PFSK-1 (cell line): Measurements from ENCODE around the gene NEURL1B.

Experiments
- FOXP2 ChIP-seq: optimal IDR thresholded peaks from 2 replicates; pipeline ENCODE3; 2011; ENCODE audit warnings: borderline replicate concordance, control low read depth, inconsistent platforms; ENCODE audit not compliant: insufficient read depth; ENCODE audit errors: extremely low read length, extremely low read depth
- POLR2AphosphoS5 ChIP-seq: IDR thresholded peaks from 2 replicates; pipeline ENCODE4 v1.6.1; 2012; ENCODE audit warnings: low read depth, mild to moderate bottlenecking, control low read depth, low read length, moderate library complexity
- REST ChIP-seq, 2 experiments: IDR thresholded peaks; 2 replicates each; pipeline versions ENCODE4 v1.6.1 to v1.8.0; 2011 to 2012; ENCODE audit warnings: low read depth in 2 of 2, low read length in 2 of 2, control low read depth in 1 of 2, inconsistent platforms in 1 of 2, mild to moderate bottlenecking in 1 of 2, moderate library complexity in 1 of 2; ENCODE audit not compliant: insufficient read depth in 1 of 2
- SIN3A ChIP-seq: IDR thresholded peaks from 2 replicates; pipeline ENCODE4 v1.6.1; 2012; ENCODE audit warnings: mild to moderate bottlenecking, low read length, moderate library complexity, borderline replicate concordance; ENCODE audit not compliant: insufficient read depth
- TAF1 ChIP-seq: IDR thresholded peaks from 2 replicates; pipeline ENCODE4 v1.6.1; 2012; ENCODE audit warnings: low read length, control low read depth, borderline replicate concordance; ENCODE audit not compliant: insufficient read depth

The NEURL1B gene

GRCh38 chr5:172672681-172673080 lies 31.6 kb downstream of the NEURL1B start:
- TF ChIP-seq TAF1 (no peak), POLR2AphosphoS5 (no peak), SIN3A (no peak), REST (IDR thresholded peaks at IDR 0.05; ENCODE audit: insufficient read depth in 1 of 2, low read depth in 2 of 2, low read length in 2 of 2) (no peak), FOXP2 (no peak)

GRCh38 chr5:172674155-172674554 lies 33.1 kb downstream of the NEURL1B start:
- TF ChIP-seq POLR2AphosphoS5, result no peak
- TF ChIP-seq REST (IDR thresholded peaks at IDR 0.05; ENCODE audit: insufficient read depth in 1 of 2, low read depth in 2 of 2, low read length in 2 of 2), result no peak
- no peak for TF ChIP-seq FOXP2
- TF ChIP-seq SIN3A, result no peak
- TF ChIP-seq TAF1, result no peak

GRCh38 chr5:172676914-172677475 lies 35.9 kb downstream of the NEURL1B start:
- TF ChIP-seq FOXP2 (no peak), POLR2AphosphoS5 (no peak)

GRCh38 chr5:172678902-172679301 lies 37.8 kb downstream of the NEURL1B start:
- no peak for TF ChIP-seq TAF1
- no peak for TF ChIP-seq POLR2AphosphoS5
- no peak for TF ChIP-seq FOXP2
- no peak for TF ChIP-seq SIN3A
- no peak for TF ChIP-seq REST (IDR thresholded peaks at IDR 0.05; ENCODE audit: insufficient read depth in 1 of 2, low read depth in 2 of 2, low read length in 2 of 2)

- no peak for TF ChIP-seq REST (IDR thresholded peaks at IDR 0.05; ENCODE audit: insufficient read depth in 1 of 2, low read depth in 2 of 2, low read length in 2 of 2)
- TF ChIP-seq FOXP2, result no peak
These were observed 38.7 kb downstream of the NEURL1B start for GRCh38 chr5:172679628-172680212.
